VCaP (cell line): ENCODE data around the gene ZNF48.
A peak's percentile ranks its signal among the peaks of the same experiment; 100 is the strongest.

Experiments
- H3K27ac ChIP-seq: fragments of 450-650 bp; 2 replicates; pipeline ENCODE4 v1.5.1; 2017
- TF ChIP-seq, protein P1 (sequence below): fragments of 450-650 bp; conservative IDR thresholded peaks from 2 replicates; pipeline ENCODE4 v1.5.1; 2017; ENCODE audit warnings: mild to moderate bottlenecking, moderate library complexity

ZNF48 gene

DNA sequence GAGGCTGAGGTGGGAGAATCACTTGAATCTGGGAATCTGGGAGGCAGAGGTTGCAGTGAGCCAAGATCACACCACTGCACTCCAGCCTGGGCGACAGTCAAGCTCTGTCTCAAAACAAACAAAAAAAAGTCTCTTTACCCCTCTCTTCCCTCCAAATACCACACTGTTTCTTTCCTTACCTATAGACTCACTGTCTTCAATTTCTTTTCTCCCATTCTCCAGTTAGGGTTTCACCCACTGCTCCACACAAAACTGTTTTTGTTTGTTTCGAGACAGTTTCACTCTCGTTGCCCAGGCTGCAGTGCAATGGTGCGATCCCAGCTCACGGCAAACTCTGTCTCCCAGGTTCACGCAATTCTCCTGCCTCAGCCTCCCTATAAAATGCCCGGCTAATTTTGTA, 34.0 kb upstream of the ZNF48 start:
- TF ChIP-seq, protein P1, sequence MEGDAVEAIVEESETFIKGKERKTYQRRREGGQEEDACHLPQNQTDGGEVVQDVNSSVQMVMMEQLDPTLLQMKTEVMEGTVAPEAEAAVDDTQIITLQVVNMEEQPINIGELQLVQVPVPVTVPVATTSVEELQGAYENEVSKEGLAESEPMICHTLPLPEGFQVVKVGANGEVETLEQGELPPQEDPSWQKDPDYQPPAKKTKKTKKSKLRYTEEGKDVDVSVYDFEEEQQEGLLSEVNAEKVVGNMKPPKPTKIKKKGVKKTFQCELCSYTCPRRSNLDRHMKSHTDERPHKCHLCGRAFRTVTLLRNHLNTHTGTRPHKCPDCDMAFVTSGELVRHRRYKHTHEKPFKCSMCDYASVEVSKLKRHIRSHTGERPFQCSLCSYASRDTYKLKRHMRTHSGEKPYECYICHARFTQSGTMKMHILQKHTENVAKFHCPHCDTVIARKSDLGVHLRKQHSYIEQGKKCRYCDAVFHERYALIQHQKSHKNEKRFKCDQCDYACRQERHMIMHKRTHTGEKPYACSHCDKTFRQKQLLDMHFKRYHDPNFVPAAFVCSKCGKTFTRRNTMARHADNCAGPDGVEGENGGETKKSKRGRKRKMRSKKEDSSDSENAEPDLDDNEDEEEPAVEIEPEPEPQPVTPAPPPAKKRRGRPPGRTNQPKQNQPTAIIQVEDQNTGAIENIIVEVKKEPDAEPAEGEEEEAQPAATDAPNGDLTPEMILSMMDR, result no peak
- H3K27ac ChIP-seq, result no peak overlapping the region

DNA sequence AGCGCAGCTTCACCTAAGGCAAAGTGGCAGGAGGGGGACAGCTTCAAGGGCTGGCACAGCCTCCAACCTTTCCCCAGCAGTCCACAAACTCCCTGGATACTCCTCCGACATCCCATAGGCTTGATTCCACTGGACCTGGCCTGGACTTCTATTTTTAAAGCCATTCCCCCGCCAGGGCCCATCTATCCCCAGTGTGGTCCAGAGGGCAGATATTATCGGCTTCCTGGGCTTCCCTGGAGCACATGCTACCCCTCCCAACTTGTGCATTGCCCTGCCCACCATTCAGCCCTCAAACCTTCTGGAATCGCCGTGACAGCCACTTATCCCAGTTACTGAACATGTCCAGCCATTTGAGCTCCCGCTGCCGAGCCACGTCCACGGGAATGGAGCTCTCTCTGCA, 30.0 kb upstream of the ZNF48 start:
- TF ChIP-seq, protein P1, result no peak
- H3K27ac ChIP-seq, result no peak overlapping the region

DNA sequence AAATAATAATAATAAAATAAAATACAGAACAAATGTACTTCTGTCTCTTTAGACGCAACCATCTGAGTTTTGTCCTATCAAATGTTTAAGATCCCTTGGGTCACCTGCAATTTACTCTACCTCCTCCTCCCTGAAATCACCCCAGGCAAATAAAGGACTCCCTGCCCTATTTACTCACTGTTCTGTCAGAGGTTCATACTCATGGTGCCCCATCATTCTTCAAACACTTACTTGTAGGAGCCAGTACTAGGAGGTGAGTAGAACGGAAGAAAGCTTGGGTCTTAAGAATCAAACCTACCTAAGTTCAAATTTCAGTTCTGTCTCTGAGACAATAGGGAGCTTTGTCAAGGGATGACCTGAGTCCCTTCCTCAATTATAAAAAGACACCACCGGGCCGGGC, 28.7 kb upstream of the ZNF48 start:
- TF ChIP-seq, protein P1, result no peak
- no peak overlapping the region for H3K27ac ChIP-seq

DNA sequence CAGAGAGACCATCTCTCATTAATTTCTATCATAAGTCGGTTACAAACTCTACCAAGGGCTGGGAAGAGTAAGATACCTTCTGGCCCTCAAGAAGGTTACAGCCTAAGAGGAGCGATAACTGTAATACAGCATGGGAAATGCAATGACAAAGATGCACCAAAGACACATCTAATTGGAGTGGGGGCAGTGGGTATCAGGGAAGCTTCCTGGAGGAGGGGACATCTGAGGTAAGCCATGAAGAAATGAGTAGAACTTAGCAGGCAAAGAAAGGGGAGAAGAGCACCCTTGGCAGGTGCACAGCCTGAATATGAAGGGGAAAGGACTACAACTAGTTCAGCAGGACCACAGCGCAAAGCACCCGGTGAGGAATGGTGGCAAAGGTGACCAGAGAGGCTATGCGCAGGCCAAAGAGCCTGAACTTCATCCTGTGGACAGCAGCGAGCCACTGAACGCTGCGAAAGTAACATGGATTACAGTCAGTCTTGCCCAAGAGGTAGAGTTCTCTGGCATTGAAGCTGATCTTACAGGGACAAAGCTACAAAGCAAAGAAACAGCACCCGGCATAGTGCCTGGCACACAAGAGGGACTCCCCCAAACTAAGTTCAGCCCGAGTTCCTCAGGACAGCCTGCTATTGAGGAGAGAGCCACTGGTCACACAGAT, 27.7 kb upstream of the ZNF48 start:
- H3K27ac ChIP-seq, result no peak overlapping the region; the same call in 1 of the 2 replicates
- TF ChIP-seq, protein P1, result no peak

DNA sequence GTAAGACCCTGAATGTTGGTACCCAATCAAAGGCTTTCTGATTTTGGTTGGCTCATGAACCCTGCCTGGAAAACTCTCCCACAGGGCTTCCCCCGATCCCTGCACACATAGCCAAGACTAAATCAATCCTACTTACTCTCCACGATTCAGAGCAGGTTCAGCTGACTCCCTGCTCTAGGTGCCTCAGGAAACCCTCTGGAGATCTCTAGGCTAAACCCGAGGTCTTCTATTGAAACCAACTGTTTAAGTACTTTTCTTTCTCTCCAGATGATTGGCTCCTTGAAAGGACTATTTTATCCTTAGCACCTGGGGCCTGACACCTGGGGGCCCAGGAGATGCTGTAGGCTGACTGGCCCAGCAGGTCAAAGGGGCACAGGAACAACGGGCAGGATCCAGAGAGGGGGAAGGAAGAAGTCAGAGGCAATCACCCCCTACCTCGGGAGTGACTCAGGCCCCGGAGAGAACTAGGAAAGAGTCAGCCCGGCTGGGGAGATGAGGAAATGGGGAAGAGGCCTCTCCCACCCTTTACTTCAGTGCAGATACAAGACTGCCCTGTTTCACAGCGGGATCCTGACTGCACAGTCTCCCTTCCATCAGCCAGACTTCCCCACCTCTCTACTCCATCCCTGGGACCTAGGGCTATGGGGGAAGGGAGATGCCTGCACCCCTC, 27.0 kb upstream of the ZNF48 start:
- TF ChIP-seq, protein P1, result no peak
- peak overlapping the region; percentile 81; the same call in 1 of the 2 replicates for H3K27ac ChIP-seq

DNA sequence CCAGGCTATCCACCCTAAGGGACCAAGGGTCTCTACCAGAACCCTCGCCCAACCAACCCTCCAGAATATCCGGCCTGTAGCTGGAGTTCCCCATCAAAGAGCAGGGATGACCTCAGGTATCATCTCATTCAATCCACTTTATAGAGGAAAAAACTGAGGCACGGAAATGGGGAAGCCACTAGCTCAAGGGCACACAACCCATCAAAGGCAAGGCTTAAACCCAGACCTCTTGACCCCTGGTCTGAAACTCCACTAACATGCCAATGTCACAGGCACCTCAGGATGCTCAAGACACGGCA, 26.5 kb upstream of the ZNF48 start:
- peak overlapping the region; percentile 81; the same call in 1 of the 2 replicates for H3K27ac ChIP-seq
- TF ChIP-seq, protein P1, result no peak

DNA sequence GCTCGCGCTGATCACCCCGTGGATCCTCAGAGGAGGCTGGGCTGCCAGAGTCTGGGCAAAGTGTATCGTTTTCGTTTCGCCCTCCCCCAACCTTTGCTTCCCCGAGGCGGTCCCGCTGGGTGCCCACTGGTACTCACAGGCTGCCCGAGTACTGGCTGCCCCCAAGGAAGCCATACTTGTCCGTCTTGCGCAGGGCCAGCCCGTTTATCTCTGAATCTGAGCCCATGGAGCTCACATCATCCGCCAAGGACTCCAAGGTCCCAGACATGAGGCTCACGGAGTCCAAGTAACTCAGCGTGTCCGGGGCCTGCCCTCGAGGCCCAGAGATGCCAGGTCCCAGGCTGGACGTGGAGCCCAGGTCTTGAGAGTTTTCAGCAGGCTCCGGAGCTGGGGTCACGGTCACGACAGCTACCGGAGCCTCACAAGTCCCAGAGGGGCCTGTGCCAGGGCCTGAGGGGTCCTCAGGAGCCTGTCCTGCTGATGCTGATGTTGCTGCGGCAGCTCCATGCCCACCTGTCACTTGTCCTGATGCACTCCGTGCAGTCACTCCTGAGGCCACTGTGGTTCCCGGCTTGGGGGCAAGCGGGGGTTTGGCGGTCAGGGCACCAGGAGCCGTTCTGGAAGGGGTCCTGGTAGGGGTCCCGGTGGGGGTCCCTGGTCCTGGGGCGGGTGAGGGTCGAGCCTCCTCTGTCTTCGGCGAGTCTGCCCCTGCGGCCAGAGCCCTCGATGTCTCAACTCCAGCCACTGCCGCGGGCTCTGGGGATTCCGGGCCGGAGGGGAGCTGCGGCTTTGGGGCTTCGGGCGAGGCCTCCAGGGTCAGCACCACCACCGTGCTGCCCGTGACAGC, 25.9 kb upstream of the ZNF48 start:
- peak overlapping the region; percentile 81 for H3K27ac ChIP-seq
- TF ChIP-seq, protein P1, result no peak
